PC-9 (cell line): ENCODE results near the gene BCAR3.

Experiments
- CTCF ChIP-seq: fragments of 200-600 bp; sonication (generic); conservative IDR thresholded peaks from 2 replicates; pipeline ENCODE4 v1.6.1; 2017; ENCODE audit warnings: mixed run types, antibody characterized with exemption, mild to moderate bottlenecking, moderate library complexity
- EZH2 ChIP-seq: fragments of 200-600 bp; sonication (generic); IDR thresholded peaks from 2 replicates; pipeline ENCODE4 v1.8.0; 2017; ENCODE audit warnings: antibody characterized with exemption, low read depth

- no peak for TF ChIP-seq CTCF
- TF ChIP-seq EZH2 = no peak
Observed at GRCh38 chr1:93559045-93559444, 122.6 kb downstream of the BCAR3 start.
